NCI-H446 (cell line): ENCODE measurements around the gene BMF.
A peak's percentile ranks its signal among the peaks of the same experiment; 100 is the strongest.

ENCODE experiments used
- DNase-seq, 2 experiments: peaks; one replicate each; lab custom pipeline; 2025; lab: John Stamatoyannopoulos, UW

BMF gene

GRCh38 chr15:40103864-40104271, 4.8 kb downstream of the BMF start:
- DNase-seq = peak; percentile 54 to 73

- DNase-seq = peak; percentile 90 to 97
These were observed 5.5 kb downstream of the BMF start for GRCh38 chr15:40102897-40103858.

GRCh38 chr15:40100947-40101905, 7.5 kb downstream of the BMF start:
- DNase-seq = no peak

- DNase-seq = no peak
These were observed 8.3 kb downstream of the BMF start for GRCh38 chr15:40100123-40100946.

- DNase-seq = peak; percentile 21 to 65
These were observed 10.0 kb downstream of the BMF start for GRCh38 chr15:40098489-40099261.

GRCh38 chr15:40097968-40098476, 10.7 kb downstream of the BMF start:
- no peak for DNase-seq

GRCh38 chr15:40097096-40097967, 11.3 kb downstream of the BMF start:
- DNase-seq = no peak

- no peak for DNase-seq
These were observed 12.4 kb downstream of the BMF start for GRCh38 chr15:40096094-40096891.

- no peak for DNase-seq
These were observed 13.1 kb downstream of the BMF start for GRCh38 chr15:40095371-40096093.

- DNase-seq = no peak
These were observed 14.5 kb downstream of the BMF start for GRCh38 chr15:40094156-40094555.

- peak in 1 of 2 experiments; percentile 13 for DNase-seq
These were observed 15.5 kb downstream of the BMF start for GRCh38 chr15:40092979-40093869.

- peak; percentile 62 to 73 for DNase-seq
These were observed 16.3 kb downstream of the BMF start for GRCh38 chr15:40092256-40092978.

GRCh38 chr15:40091861-40092255, 16.8 kb downstream of the BMF start:
- no peak for DNase-seq

GRCh38 chr15:40090774-40091455, 17.8 kb downstream of the BMF start:
- no peak for DNase-seq

- DNase-seq = no peak
These were observed 19.5 kb downstream of the BMF start for GRCh38 chr15:40088929-40089755.
